ENCODE measurements around the gene CHRNA5.
"Not testable (repeated sequence)": the region's sequence is repeated elsewhere in the genome, so short reads cannot be mapped to it uniquely, and the experiment has no call there.

Gene CHRNA5

GRCh38 chr15:78598348-78598747 lies 33.0 kb downstream of the CHRNA5 start:
- H3K4me3 Mint-ChIP-seq, result no peak overlapping the region
- H3K4me1 Mint-ChIP-seq (ENCODE audit: low read depth), result no peaks in the 10 kb centered on the region
- H3K27ac Mint-ChIP-seq, result no peak overlapping the region
- no peaks in the 10 kb centered on the region for H3K9me3 Mint-ChIP-seq
- H3K27me3 Mint-ChIP-seq (ENCODE audit: low read depth), result no peaks in the 10 kb centered on the region
- DNase-seq (ENCODE audit: low spot score), result no peak
- no peaks in the 10 kb centered on the region for H3K36me3 Mint-ChIP-seq (ENCODE audit: low read depth)

- H3K36me3 Mint-ChIP-seq (ENCODE audit: low read depth), result no peaks in the 10 kb centered on the region
- no peaks in the 10 kb centered on the region for H3K4me1 Mint-ChIP-seq (ENCODE audit: low read depth)
- H3K9me3 Mint-ChIP-seq, result no peaks in the 10 kb centered on the region
- H3K27ac Mint-ChIP-seq, result no peak overlapping the region
- DNase-seq (ENCODE audit: low spot score), result no peak
- no peaks in the 10 kb centered on the region for H3K27me3 Mint-ChIP-seq (ENCODE audit: low read depth)
- H3K4me3 Mint-ChIP-seq, result no peak overlapping the region
Measured at GRCh38 chr15:78599189-78599588, 33.9 kb downstream of the CHRNA5 start.

- no peak for DNase-seq (ENCODE audit: low spot score)
- Mint-ChIP-seq H3K27ac (no peak overlapping the region), H3K36me3 (ENCODE audit: low read depth) (no peaks in the 10 kb centered on the region), H3K27me3 (ENCODE audit: low read depth) (no peaks in the 10 kb centered on the region), H3K4me3 (no peak overlapping the region), H3K4me1 (ENCODE audit: low read depth) (no peaks in the 10 kb centered on the region), H3K9me3 (no peaks in the 10 kb centered on the region)
Measured at GRCh38 chr15:78603467-78603866, 38.1 kb downstream of the CHRNA5 start.

GRCh38 chr15:78604420-78604819 lies 39.1 kb downstream of the CHRNA5 start:
- no peaks in the 10 kb centered on the region for H3K9me3 Mint-ChIP-seq
- no peak overlapping the region for H3K27ac Mint-ChIP-seq
- DNase-seq (ENCODE audit: low spot score), result no peak
- H3K36me3 Mint-ChIP-seq (ENCODE audit: low read depth), result no peaks in the 10 kb centered on the region
- H3K4me1 Mint-ChIP-seq (ENCODE audit: low read depth), result no peaks in the 10 kb centered on the region
- no peak overlapping the region for H3K4me3 Mint-ChIP-seq
- H3K27me3 Mint-ChIP-seq (ENCODE audit: low read depth), result peaks cover under 1% of the 10 kb centered on the region

GRCh38 chr15:78605201-78605600 lies 39.9 kb downstream of the CHRNA5 start:
- no peak overlapping the region for H3K27ac Mint-ChIP-seq
- no peaks in the 10 kb centered on the region for H3K4me1 Mint-ChIP-seq (ENCODE audit: low read depth)
- peaks cover 6% of the 10 kb centered on the region for H3K27me3 Mint-ChIP-seq (ENCODE audit: low read depth)
- no peak overlapping the region for H3K4me3 Mint-ChIP-seq
- H3K36me3 Mint-ChIP-seq (ENCODE audit: low read depth), result no peaks in the 10 kb centered on the region
- no peaks in the 10 kb centered on the region for H3K9me3 Mint-ChIP-seq
- DNase-seq (ENCODE audit: low spot score), result no peak

GRCh38 chr15:78605680-78606079 lies 40.4 kb downstream of the CHRNA5 start:
- Mint-ChIP-seq H3K36me3 (ENCODE audit: low read depth) (no peaks in the 10 kb centered on the region), H3K4me3 (no peak overlapping the region), H3K4me1 (ENCODE audit: low read depth) (no peaks in the 10 kb centered on the region), H3K27me3 (ENCODE audit: low read depth) (peaks cover 6% of the 10 kb centered on the region), H3K27ac (no peak overlapping the region), H3K9me3 (no peaks in the 10 kb centered on the region)
- no peak for DNase-seq (ENCODE audit: low spot score)

- not testable (repeated sequence) for H3K36me3 Mint-ChIP-seq (ENCODE audit: low read depth); DNase-seq (ENCODE audit: low spot score); H3K9me3 Mint-ChIP-seq; H3K4me3 Mint-ChIP-seq; H3K4me1 Mint-ChIP-seq (ENCODE audit: low read depth); H3K27me3 Mint-ChIP-seq (ENCODE audit: low read depth); H3K27ac Mint-ChIP-seq
Measured at GRCh38 chr15:78609551-78609950, 44.2 kb downstream of the CHRNA5 start.

GRCh38 chr15:78614021-78614420 lies 48.7 kb downstream of the CHRNA5 start:
- Mint-ChIP-seq H3K27ac (no peak overlapping the region), H3K27me3 (ENCODE audit: low read depth) (peaks cover 15% of the 10 kb centered on the region), H3K36me3 (ENCODE audit: low read depth) (no peaks in the 10 kb centered on the region), H3K9me3 (no peaks in the 10 kb centered on the region), H3K4me1 (ENCODE audit: low read depth) (no peaks in the 10 kb centered on the region), H3K4me3 (no peak overlapping the region)
- DNase-seq (ENCODE audit: low spot score), result no peak

GRCh38 chr15:78615151-78615589 lies 49.9 kb downstream of the CHRNA5 start:
- Mint-ChIP-seq H3K4me1 (ENCODE audit: low read depth) (no peaks in the 10 kb centered on the region), H3K36me3 (ENCODE audit: low read depth) (no peaks in the 10 kb centered on the region), H3K27me3 (ENCODE audit: low read depth) (peaks cover 21% of the 10 kb centered on the region), H3K4me3 (no peak overlapping the region), H3K9me3 (no peaks in the 10 kb centered on the region), H3K27ac (no peak overlapping the region)
- DNase-seq (ENCODE audit: low spot score), result no peak

GRCh38 chr15:78616506-78616905 lies 51.2 kb downstream of the CHRNA5 start:
- Mint-ChIP-seq H3K36me3 (ENCODE audit: low read depth) (no peaks in the 10 kb centered on the region), H3K27me3 (ENCODE audit: low read depth) (peaks cover 27% of the 10 kb centered on the region), H3K4me1 (ENCODE audit: low read depth) (no peaks in the 10 kb centered on the region), H3K4me3 (no peak overlapping the region), H3K27ac (no peak overlapping the region), H3K9me3 (no peaks in the 10 kb centered on the region)
- no peak for DNase-seq (ENCODE audit: low spot score)

- Mint-ChIP-seq H3K27ac (no peak overlapping the region), H3K4me3 (no peak overlapping the region), H3K27me3 (ENCODE audit: low read depth) (peaks cover 32% of the 10 kb centered on the region), H3K4me1 (ENCODE audit: low read depth) (no peaks in the 10 kb centered on the region), H3K9me3 (no peaks in the 10 kb centered on the region), H3K36me3 (ENCODE audit: low read depth) (no peaks in the 10 kb centered on the region)
- no peak for DNase-seq (ENCODE audit: low spot score)
Measured at GRCh38 chr15:78617076-78617475, 51.8 kb downstream of the CHRNA5 start.

GRCh38 chr15:78617516-78617915 lies 52.2 kb downstream of the CHRNA5 start:
- DNase-seq (ENCODE audit: low spot score), result no peak
- H3K27ac Mint-ChIP-seq, result no peak overlapping the region
- H3K4me1 Mint-ChIP-seq (ENCODE audit: low read depth), result no peaks in the 10 kb centered on the region
- no peaks in the 10 kb centered on the region for H3K36me3 Mint-ChIP-seq (ENCODE audit: low read depth)
- H3K4me3 Mint-ChIP-seq, result no peak overlapping the region
- H3K27me3 Mint-ChIP-seq (ENCODE audit: low read depth), result peaks cover 37% of the 10 kb centered on the region
- H3K9me3 Mint-ChIP-seq, result no peaks in the 10 kb centered on the region

- Mint-ChIP-seq H3K4me1 (ENCODE audit: low read depth) (no peaks in the 10 kb centered on the region), H3K27me3 (ENCODE audit: low read depth) (peaks cover 41% of the 10 kb centered on the region), H3K27ac (no peak overlapping the region), H3K36me3 (ENCODE audit: low read depth) (no peaks in the 10 kb centered on the region), H3K9me3 (no peaks in the 10 kb centered on the region), H3K4me3 (no peak overlapping the region)
- no peak for DNase-seq (ENCODE audit: low spot score)
Measured at GRCh38 chr15:78618064-78618463, 52.7 kb downstream of the CHRNA5 start.

- H3K36me3 Mint-ChIP-seq (ENCODE audit: low read depth), result no peaks in the 10 kb centered on the region
- H3K9me3 Mint-ChIP-seq, result no peaks in the 10 kb centered on the region
- no peak overlapping the region for H3K4me3 Mint-ChIP-seq
- H3K27ac Mint-ChIP-seq, result no peak overlapping the region
- H3K4me1 Mint-ChIP-seq (ENCODE audit: low read depth), result no peaks in the 10 kb centered on the region
- peak; percentile 61 for DNase-seq (ENCODE audit: low spot score)
- peaks cover 45% of the 10 kb centered on the region for H3K27me3 Mint-ChIP-seq (ENCODE audit: low read depth)
Measured at GRCh38 chr15:78618490-78618934, 53.2 kb downstream of the CHRNA5 start.
